HFF-Myc (cell line): ENCODE results near the gene SESN3.
"Not testable (repeated sequence)": the region's sequence is repeated elsewhere in the genome, so short reads cannot be mapped to it uniquely, and the experiment has no call there.

Experiments
- DNase-seq: peaks from one replicate; pipeline ENCODE4 v3.0.0-alpha.2; 2011; ENCODE audit warnings: low read depth; ENCODE audit errors: extremely low read depth
- H3K4me3 ChIP-seq: replicated peaks from 2 replicates; pipeline ENCODE4 v1.5.1; 2011; ENCODE audit warnings: low read depth, mild to moderate bottlenecking, control low read depth, low read length
- CTCF ChIP-seq: IDR thresholded peaks from 2 replicates; pipeline ENCODE4 v1.5.1; 2012; ENCODE audit warnings: mild to moderate bottlenecking, low read depth, low read length, control low read depth; ENCODE audit errors: missing control alignments

SESN3 gene

GRCh38 chr11:95218149-95218548, 12.9 kb downstream of the SESN3 start:
- no peak for TF ChIP-seq CTCF
- H3K4me3 ChIP-seq, result no peak overlapping the region
- no peak for DNase-seq

- no peak for TF ChIP-seq CTCF
- H3K4me3 ChIP-seq, result no peak overlapping the region
- DNase-seq, result no peak
Measured at GRCh38 chr11:95212609-95213008, 18.4 kb downstream of the SESN3 start.

GRCh38 chr11:95209535-95209934, 21.5 kb downstream of the SESN3 start:
- not testable (repeated sequence) for DNase-seq, H3K4me3 ChIP-seq

GRCh38 chr11:95200781-95201457, 30.1 kb downstream of the SESN3 start:
- DNase-seq, result no peak
- H3K4me3 ChIP-seq, result no peak overlapping the region
- no peak for TF ChIP-seq CTCF

GRCh38 chr11:95195831-95196230, 35.2 kb downstream of the SESN3 start:
- H3K4me3 ChIP-seq, result no peak overlapping the region
- no peak for DNase-seq
- TF ChIP-seq CTCF, result no peak

GRCh38 chr11:95193541-95193940, 37.5 kb downstream of the SESN3 start:
- no peak for DNase-seq
- no peak overlapping the region for H3K4me3 ChIP-seq
- no peak for TF ChIP-seq CTCF

GRCh38 chr11:95192717-95193116, 38.3 kb downstream of the SESN3 start:
- no peak for TF ChIP-seq CTCF

More at GRCh38 chr11:95192717-95193116, 38.3 kb downstream of the SESN3 start:
- H3K4me3 ChIP-seq, result no peak overlapping the region
- no peak for DNase-seq
